Keratinocyte (primary cell): ENCODE data around the gene SERPINB5. TPM values are rescaled to one million over a fixed set of nuclear protein-coding genes. Genes with fewer than 3 reads are reported as not detected.

Source experiments
- DNase-seq: peaks from one replicate; pipeline ENCODE4 v3.0.0-alpha.2; 2011; ENCODE audit warnings: low read depth, missing footprints, low spot score
- FAIRE-seq: peaks from 2 replicates; lab custom pipeline; 2011; peaks lifted over from hg19 to GRCh38; lab: Jason Lieb, UNC
- H2AFZ ChIP-seq: 2 replicates; pipeline ENCODE4 v1.6.0; 2012; ENCODE audit warnings: low read length, control low read depth, inconsistent platforms; ENCODE audit not compliant: control insufficient read depth
- H3K27ac ChIP-seq: 2 replicates; pipeline ENCODE4 v1.5.1; 2011; ENCODE audit warnings: low read length; ENCODE audit not compliant: control insufficient read depth, insufficient read depth
- H3K27me3 ChIP-seq: 3 replicates; pipeline ENCODE4 v1.6.0; 2011; ENCODE audit warnings: low read length; ENCODE audit not compliant: control insufficient read depth, insufficient read depth; ENCODE audit errors: extremely low read depth
- H3K36me3 ChIP-seq, 2 experiments: 2 replicates in 1 of 2; 3 replicates in 1 of 2; pipeline ENCODE4 v1.5.1; 2011; ENCODE audit warnings: low read length in 2 of 2, mild to moderate bottlenecking in 1 of 2; ENCODE audit not compliant: control insufficient read depth in 2 of 2, insufficient read depth in 2 of 2; ENCODE audit errors: extremely low read depth in 1 of 2
- H3K4me1 ChIP-seq: 3 replicates; pipeline ENCODE4 v1.5.1; 2011; ENCODE audit warnings: low read length; ENCODE audit not compliant: control insufficient read depth, insufficient read depth; ENCODE audit errors: extremely low read depth
- H3K4me2 ChIP-seq: 3 replicates; pipeline ENCODE4 v1.6.0; 2011; ENCODE audit warnings: low read depth, low read length; ENCODE audit not compliant: control insufficient read depth, insufficient read depth; ENCODE audit errors: extremely low read depth
- H3K4me3 ChIP-seq, 3 experiments: fragments of 200-600 bp in 1 of 3; sonication (generic) in 1 of 3; 2 replicates in 2 of 3; 3 replicates in 1 of 3; pipeline ENCODE4 v1.5.1; 2011 to 2016; ENCODE audit warnings: low read length in 3 of 3, mild to moderate bottlenecking in 3 of 3, control low read depth in 2 of 3, inconsistent platforms in 1 of 3, low read depth in 1 of 3, mixed read lengths in 1 of 3, mixed run types in 1 of 3, moderate library complexity in 1 of 3; ENCODE audit not compliant: control insufficient read depth in 2 of 3, insufficient read depth in 2 of 3; ENCODE audit errors: extremely low read depth in 1 of 3
- H3K79me2 ChIP-seq: 2 replicates; pipeline ENCODE4 v1.6.0; 2012; ENCODE audit warnings: low read length; ENCODE audit not compliant: control insufficient read depth, insufficient read depth
- H3K9ac ChIP-seq: 3 replicates; pipeline ENCODE4 v1.6.0; 2011; ENCODE audit warnings: low read length; ENCODE audit not compliant: control insufficient read depth, insufficient read depth; ENCODE audit errors: extremely low read depth
- H3K9me1 ChIP-seq: 3 replicates; pipeline ENCODE4 v1.6.0; 2011; ENCODE audit warnings: low read length; ENCODE audit not compliant: control insufficient read depth, insufficient read depth; ENCODE audit errors: extremely low read depth
- H3K9me3 ChIP-seq: 2 replicates; pipeline ENCODE4 v1.5.1; 2012; ENCODE audit warnings: low read depth, low read length; ENCODE audit not compliant: control insufficient read depth
- H4K20me1 ChIP-seq: 3 replicates; pipeline ENCODE4 v1.6.0; 2011; ENCODE audit warnings: low read length; ENCODE audit not compliant: control insufficient read depth, insufficient read depth; ENCODE audit errors: extremely low read depth
- CTCF ChIP-seq, 3 experiments: IDR thresholded peaks in 1 of 3; conservative IDR thresholded peaks in 1 of 3; optimal IDR thresholded peaks in 1 of 3; 2 replicates in 2 of 3; 3 replicates in 1 of 3; pipeline versions ENCODE3 to v1.5.1; 2011; ENCODE audit warnings: low read length in 3 of 3, mild to moderate bottlenecking in 3 of 3, moderate library complexity in 2 of 3, control low read depth in 1 of 3, inconsistent platforms in 1 of 3; ENCODE audit not compliant: insufficient read depth in 2 of 3; ENCODE audit errors: extremely low read depth in 1 of 3
- EZH2 ChIP-seq: IDR thresholded peaks from one replicate; pipeline ENCODE4 v1.6.1; 2012; ENCODE audit warnings: inconsistent platforms, mild to moderate bottlenecking, low read length, moderate library complexity
- dilution Hi-C: fragments of 300-500 bp; cut with MboI; formaldehyde crosslinking; loops from one replicate; pipeline ENCODE4 v1.7.0; 2020; ENCODE audit warnings: low sequenced_read_pairs; ENCODE audit not compliant: extremely low pct_ligation_motif_present
- polyA plus RNA-seq, 5 experiments: library from polyadenylated mRNA; depleted of rRNA in 3 of 5; stranded (reverse) in 3 of 5; stranded (forward) in 1 of 5; unstranded in 1 of 5; fragments of >200 nt; gene quantifications; 1 replicate in 1 of 5; 2 replicates in 3 of 5; 3 replicates in 1 of 5; pipeline versions ENCODE4 v1.2.1 to v1.2.3, GENCODE V29; 2011 to 2012; ENCODE audit warnings: missing spikeins in 2 of 5, low read depth in 1 of 5, low replicate concordance in 1 of 5

SERPINB5 gene
- polyA plus RNA-seq, 1 donor (not counting 4 experiments of a cell fraction or from before 2014, with no cell fraction given): 833 TPM

DNA sequence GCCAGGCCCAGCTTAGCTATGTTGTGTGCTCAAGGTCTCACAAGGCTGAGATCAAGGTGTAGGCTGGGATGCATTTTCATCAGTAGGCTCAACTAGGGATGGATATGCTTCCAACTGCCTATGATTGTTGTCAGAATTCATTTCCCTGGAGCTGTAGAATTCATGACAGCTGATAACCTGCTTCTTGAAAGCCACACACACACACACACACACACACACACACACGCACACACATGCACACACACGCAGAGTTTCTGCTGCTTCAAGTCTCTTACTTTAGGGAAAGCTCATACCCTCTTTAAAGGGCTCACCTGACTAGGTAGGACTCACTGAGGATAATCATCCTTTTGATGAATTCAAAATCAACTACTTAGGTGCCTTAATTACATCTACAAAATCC, 46.2 kb upstream of the SERPINB5 start:
- no peak for FAIRE-seq

GRCh38 chr18:63431180-63431579, 45.6 kb upstream of the SERPINB5 start:
- Histone ChIP-seq H3K9ac (no peak overlapping the region), H2AFZ (no peak overlapping the region), H3K4me2 (no peak overlapping the region), H3K27me3 (no peaks in the 10 kb centered on the region), H3K4me3 (no peak overlapping the region), H3K36me3 (no peaks in the 10 kb centered on the region), H3K9me1 (no peaks in the 10 kb centered on the region), H3K4me1 (peaks cover 19% of the 10 kb centered on the region), H3K9me3 (peaks cover 2% of the 10 kb centered on the region), H4K20me1 (no peaks in the 10 kb centered on the region), H3K79me2 (no peaks in the 10 kb centered on the region), H3K27ac (no peak overlapping the region)
- TF ChIP-seq CTCF (optimal IDR thresholded peaks at IDR 0.05 in 1 of 3, IDR thresholded peaks at IDR 0.05 in 1 of 3, conservative IDR thresholded peaks at IDR 0.05 in 1 of 3; ENCODE audit: extremely low read depth in 1 of 3, insufficient read depth in 2 of 3, low read length in 3 of 3) (no peak), EZH2 (no peak)
- DNase-seq (no peak), FAIRE-seq (no peak)
- dilution Hi-C loops: no loop called here

More for the DNA sequence above, 46.2 kb upstream of the SERPINB5 start:
- Histone ChIP-seq H2AFZ (no peak overlapping the region), H3K9me1 (no peaks in the 10 kb centered on the region), H3K4me3 (no peak overlapping the region), H3K4me1 (peaks cover 21% of the 10 kb centered on the region), H3K4me2 (no peak overlapping the region), H3K36me3 (no peaks in the 10 kb centered on the region), H3K79me2 (no peaks in the 10 kb centered on the region), H3K9ac (no peak overlapping the region), H3K27ac (no peak overlapping the region), H3K27me3 (no peaks in the 10 kb centered on the region), H4K20me1 (no peaks in the 10 kb centered on the region), H3K9me3 (peaks cover 2% of the 10 kb centered on the region)
- dilution Hi-C loops: no loop called here
- DNase-seq: no peak
- TF ChIP-seq EZH2 (no peak), CTCF (optimal IDR thresholded peaks at IDR 0.05 in 1 of 3, IDR thresholded peaks at IDR 0.05 in 1 of 3, conservative IDR thresholded peaks at IDR 0.05 in 1 of 3; ENCODE audit: extremely low read depth in 1 of 3, insufficient read depth in 2 of 3, low read length in 3 of 3) (no peak)
